GM12878 (cell line): Measurements from ENCODE around the gene SLC25A45. TPM values are rescaled to one million over a fixed set of nuclear protein-coding genes. Genes with fewer than 3 reads are reported as not detected.

Source experiments
- ATF2 ChIP-seq: IDR thresholded peaks from 2 replicates; pipeline ENCODE4 v1.6.1; 2012; ENCODE audit warnings: low read length, inconsistent platforms
- CHD2 ChIP-seq: IDR thresholded peaks from 2 replicates; pipeline ENCODE4 v1.6.1; 2011; ENCODE audit warnings: low read depth, low read length, improper control_type of control experiment, borderline replicate concordance
- CREM ChIP-seq: IDR thresholded peaks from 2 replicates; pipeline ENCODE4 v1.6.1; 2014; ENCODE audit warnings: antibody characterized with exemption, low read depth
- FOXK2 ChIP-seq: fragments of 450-650 bp; IDR thresholded peaks from 2 replicates; pipeline ENCODE4 v1.6.1; 2017; ENCODE audit warnings: mild to moderate bottlenecking, moderate library complexity
- JUND ChIP-seq: IDR thresholded peaks from 2 replicates; pipeline ENCODE4 v1.6.1; 2012; ENCODE audit warnings: low read depth, mild to moderate bottlenecking, low read length, improper control_type of control experiment, moderate library complexity
- MEF2A ChIP-seq: IDR thresholded peaks from 2 replicates; pipeline ENCODE4 v1.6.1; 2011; ENCODE audit warnings: low read depth, mild to moderate bottlenecking, low read length, moderate library complexity; ENCODE audit not compliant: insufficient read depth
- MEF2B ChIP-seq: fragments of 450-650 bp; IDR thresholded peaks from 2 replicates; pipeline ENCODE4 v1.6.1; 2018; ENCODE audit warnings: mild to moderate bottlenecking, moderate library complexity; ENCODE audit not compliant: partially characterized antibody, poor library complexity, severe bottlenecking
- MYB ChIP-seq: fragments of 150-350 bp; IDR thresholded peaks from 2 replicates; pipeline ENCODE4 v1.6.1; 2014; ENCODE audit warnings: mild to moderate bottlenecking, low read depth, low read length, borderline replicate concordance
- PKNOX1 ChIP-seq: fragments of 450-650 bp; IDR thresholded peaks from 2 replicates; pipeline ENCODE4 v1.6.1; 2016; ENCODE audit warnings: mild to moderate bottlenecking
- RAD21 ChIP-seq: IDR thresholded peaks from 2 replicates; pipeline ENCODE4 v1.6.1; 2011; ENCODE audit warnings: mild to moderate bottlenecking, low read depth, low read length, moderate library complexity; ENCODE audit not compliant: insufficient read depth
- RUNX3 ChIP-seq: IDR thresholded peaks from 2 replicates; pipeline ENCODE4 v1.6.1; 2012; ENCODE audit warnings: low read length, inconsistent platforms
- ZSCAN29 ChIP-seq: fragments of 450-650 bp; IDR thresholded peaks from 2 replicates; pipeline ENCODE4 v1.6.1; 2017; ENCODE audit warnings: mild to moderate bottlenecking, moderate library complexity
- ZZZ3 ChIP-seq: IDR thresholded peaks from 2 replicates; pipeline ENCODE4 v1.6.1; 2011; ENCODE audit warnings: low read depth; ENCODE audit not compliant: control insufficient read depth, insufficient read length
- polyA plus RNA-seq, 11 experiments: library from polyadenylated mRNA; depleted of rRNA in 4 of 11; unstranded in 6 of 11; stranded (reverse) in 5 of 11; fragments of >200 nt; fragmentation: Nextera tagmentation in 4 of 11; fragmentation: Illumina TruSeq in 1 of 11; extraction: Ambion mirVana in 4 of 11; extraction: Trizol in 1 of 11; gene quantifications; 1 replicate in 1 of 11; 2 replicates in 10 of 11; pipeline versions ENCODE4 v1.2.1 to v1.2.3, GENCODE V29; 2011 to 2016; ENCODE audit warnings: inconsistent platforms in 2 of 11, missing spikeins in 2 of 11, low read depth in 1 of 11
- total RNA-seq, 4 experiments: library from RNA; depleted of rRNA in 3 of 4; stranded (reverse); fragments of >200 nt in 3 of 4; fragmentation: Illumina TruSeq in 1 of 4; extraction: Trizol in 1 of 4; gene quantifications; 2 replicates each; pipeline versions ENCODE4 v1.2.1 to v1.2.3, GENCODE V29; 2013 to 2021
- TF ChIP-seq, protein P1 (sequence below): fragments of 450-650 bp; IDR thresholded peaks from 2 replicates; pipeline ENCODE4 v1.6.1; 2016; ENCODE audit warnings: mild to moderate bottlenecking, moderate library complexity, borderline replicate concordance
- TF ChIP-seq, protein P2 (sequence below): IDR thresholded peaks from 2 replicates; pipeline ENCODE4 v1.6.1; 2012; ENCODE audit warnings: low read depth, low read length, improper control_type of control experiment
- TF ChIP-seq, protein P3 (sequence below): fragments of 450-650 bp; IDR thresholded peaks from 2 replicates; pipeline ENCODE4 v1.6.1; 2018; ENCODE audit warnings: borderline replicate concordance, mild to moderate bottlenecking; ENCODE audit not compliant: partially characterized antibody

SLC25A45 gene
- total and polyA plus RNA-seq, 10 of the 15 experiments (the other 5 are each of a cell fraction or from before 2014, with no cell fraction given) = 4.1 to 35.2 (median 20.3) TPM

DNA sequence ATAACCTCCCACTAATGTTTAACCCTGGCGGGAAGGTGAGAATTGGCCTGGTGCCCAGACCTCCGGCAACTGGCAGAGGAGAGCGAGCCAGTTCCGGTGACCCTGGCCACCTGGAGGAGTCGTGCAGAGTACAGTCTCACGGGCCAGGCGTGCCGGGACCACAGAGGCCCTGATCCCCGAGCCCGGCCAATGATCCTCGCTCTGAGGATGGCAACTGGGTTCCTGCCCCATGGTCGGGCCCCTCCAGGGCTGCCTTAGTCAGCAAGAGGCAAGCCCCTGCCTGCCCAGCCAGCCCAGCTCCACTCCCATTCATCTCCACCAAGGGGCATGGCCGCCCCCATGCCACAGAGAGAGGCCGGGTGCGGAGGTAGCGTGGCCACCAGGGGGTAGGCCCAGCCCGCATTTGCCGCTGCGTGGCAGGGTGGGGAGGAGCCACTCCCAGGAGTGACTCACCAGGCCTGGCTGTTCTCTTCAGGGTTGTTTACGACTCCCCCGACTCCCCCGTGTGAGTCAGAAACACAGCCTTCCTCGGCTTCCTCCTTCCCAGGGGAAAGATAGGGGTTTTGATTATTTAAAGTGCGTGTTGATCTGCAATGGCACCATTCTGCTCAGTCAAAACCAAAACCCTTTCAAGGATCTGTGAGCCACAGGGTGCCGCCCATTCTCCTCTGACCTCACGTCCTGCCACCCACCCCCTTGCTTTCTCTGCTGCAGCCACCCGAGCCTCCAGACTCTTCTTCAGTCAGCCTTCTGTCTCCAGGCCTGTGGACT lies at the start of gene SLC25A45 (continued):
- TF ChIP-seq, protein P1, sequence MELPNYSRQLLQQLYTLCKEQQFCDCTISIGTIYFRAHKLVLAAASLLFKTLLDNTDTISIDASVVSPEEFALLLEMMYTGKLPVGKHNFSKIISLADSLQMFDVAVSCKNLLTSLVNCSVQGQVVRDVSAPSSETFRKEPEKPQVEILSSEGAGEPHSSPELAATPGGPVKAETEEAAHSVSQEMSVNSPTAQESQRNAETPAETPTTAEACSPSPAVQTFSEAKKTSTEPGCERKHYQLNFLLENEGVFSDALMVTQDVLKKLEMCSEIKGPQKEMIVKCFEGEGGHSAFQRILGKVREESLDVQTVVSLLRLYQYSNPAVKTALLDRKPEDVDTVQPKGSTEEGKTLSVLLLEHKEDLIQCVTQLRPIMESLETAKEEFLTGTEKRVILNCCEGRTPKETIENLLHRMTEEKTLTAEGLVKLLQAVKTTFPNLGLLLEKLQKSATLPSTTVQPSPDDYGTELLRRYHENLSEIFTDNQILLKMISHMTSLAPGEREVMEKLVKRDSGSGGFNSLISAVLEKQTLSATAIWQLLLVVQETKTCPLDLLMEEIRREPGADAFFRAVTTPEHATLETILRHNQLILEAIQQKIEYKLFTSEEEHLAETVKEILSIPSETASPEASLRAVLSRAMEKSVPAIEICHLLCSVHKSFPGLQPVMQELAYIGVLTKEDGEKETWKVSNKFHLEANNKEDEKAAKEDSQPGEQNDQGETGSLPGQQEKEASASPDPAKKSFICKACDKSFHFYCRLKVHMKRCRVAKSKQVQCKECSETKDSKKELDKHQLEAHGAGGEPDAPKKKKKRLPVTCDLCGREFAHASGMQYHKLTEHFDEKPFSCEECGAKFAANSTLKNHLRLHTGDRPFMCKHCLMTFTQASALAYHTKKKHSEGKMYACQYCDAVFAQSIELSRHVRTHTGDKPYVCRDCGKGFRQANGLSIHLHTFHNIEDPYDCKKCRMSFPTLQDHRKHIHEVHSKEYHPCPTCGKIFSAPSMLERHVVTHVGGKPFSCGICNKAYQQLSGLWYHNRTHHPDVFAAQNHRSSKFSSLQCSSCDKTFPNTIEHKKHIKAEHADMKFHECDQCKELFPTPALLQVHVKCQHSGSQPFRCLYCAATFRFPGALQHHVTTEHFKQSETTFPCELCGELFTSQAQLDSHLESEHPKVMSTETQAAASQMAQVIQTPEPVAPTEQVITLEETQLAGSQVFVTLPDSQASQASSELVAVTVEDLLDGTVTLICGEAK = peak; percentile 24; the same call in 1 of the 2 replicates
- TF ChIP-seq, protein P2, sequence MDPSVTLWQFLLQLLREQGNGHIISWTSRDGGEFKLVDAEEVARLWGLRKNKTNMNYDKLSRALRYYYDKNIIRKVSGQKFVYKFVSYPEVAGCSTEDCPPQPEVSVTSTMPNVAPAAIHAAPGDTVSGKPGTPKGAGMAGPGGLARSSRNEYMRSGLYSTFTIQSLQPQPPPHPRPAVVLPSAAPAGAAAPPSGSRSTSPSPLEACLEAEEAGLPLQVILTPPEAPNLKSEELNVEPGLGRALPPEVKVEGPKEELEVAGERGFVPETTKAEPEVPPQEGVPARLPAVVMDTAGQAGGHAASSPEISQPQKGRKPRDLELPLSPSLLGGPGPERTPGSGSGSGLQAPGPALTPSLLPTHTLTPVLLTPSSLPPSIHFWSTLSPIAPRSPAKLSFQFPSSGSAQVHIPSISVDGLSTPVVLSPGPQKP = 0 out of 2 replicates have a peak, but pooled peaks have one; percentile 22
- TF ChIP-seq RUNX3 (peak; percentile 66; the same call in 1 of the 2 replicates), ZZZ3 (no peak), ATF2 (no peak), CREM (peak; percentile 53; the same call in 1 of the 2 replicates), RAD21 (peak; percentile 74), PKNOX1 (peak; percentile 45; the same call in 1 of the 2 replicates), MEF2A (no peak), MEF2B (peak; percentile 7), MYB (no peak), CHD2 (no peak; the same call in 1 of the 2 replicates), ZSCAN29 (no peak), FOXK2 (peak; percentile 80), JUND (peak; percentile 62; the same call in 1 of the 2 replicates)
- TF ChIP-seq, protein P3, sequence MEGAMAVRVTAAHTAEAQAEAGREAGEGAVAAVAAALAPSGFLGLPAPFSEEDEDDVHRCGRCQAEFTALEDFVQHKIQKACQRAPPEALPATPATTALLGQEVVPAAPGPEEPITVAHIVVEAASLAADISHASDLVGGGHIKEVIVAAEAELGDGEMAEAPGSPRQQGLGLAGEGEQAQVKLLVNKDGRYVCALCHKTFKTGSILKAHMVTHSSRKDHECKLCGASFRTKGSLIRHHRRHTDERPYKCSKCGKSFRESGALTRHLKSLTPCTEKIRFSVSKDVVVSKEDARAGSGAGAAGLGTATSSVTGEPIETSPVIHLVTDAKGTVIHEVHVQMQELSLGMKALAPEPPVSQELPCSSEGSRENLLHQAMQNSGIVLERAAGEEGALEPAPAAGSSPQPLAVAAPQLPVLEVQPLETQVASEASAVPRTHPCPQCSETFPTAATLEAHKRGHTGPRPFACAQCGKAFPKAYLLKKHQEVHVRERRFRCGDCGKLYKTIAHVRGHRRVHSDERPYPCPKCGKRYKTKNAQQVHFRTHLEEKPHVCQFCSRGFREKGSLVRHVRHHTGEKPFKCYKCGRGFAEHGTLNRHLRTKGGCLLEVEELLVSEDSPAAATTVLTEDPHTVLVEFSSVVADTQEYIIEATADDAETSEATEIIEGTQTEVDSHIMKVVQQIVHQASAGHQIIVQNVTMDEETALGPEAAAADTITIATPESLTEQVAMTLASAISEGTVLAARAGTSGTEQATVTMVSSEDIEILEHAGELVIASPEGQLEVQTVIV = peak; percentile 33
